ENCODE data around the gene RRAGD.

RRAGD gene

GRCh38 chr6:89416796-89417195, 4.7 kb upstream of the RRAGD start:
- no peak for TF ChIP-seq CTCF (IDR thresholded peaks at IDR 0.05)
- Mint-ChIP-seq H3K4me3 (no peak overlapping the region), H3K27ac (no peak overlapping the region), H3K27me3 (ENCODE audit: low read depth, poor library complexity) (peaks cover 40% of the 10 kb centered on the region), H3K36me3 (ENCODE audit: low read depth) (no peaks in the 10 kb centered on the region), H3K4me1 (no peaks in the 10 kb centered on the region), H3K9me3 (no peaks in the 10 kb centered on the region)
- no peak for DNase-seq

GRCh38 chr6:89415185-89415584, 3.1 kb upstream of the RRAGD start:
- H3K27me3 Mint-ChIP-seq (ENCODE audit: low read depth, poor library complexity) = peaks cover 50% of the 10 kb centered on the region

GRCh38 chr6:89414215-89414614, 2.1 kb upstream of the RRAGD start:
- TF ChIP-seq CTCF (IDR thresholded peaks at IDR 0.05) = no peak
- DNase-seq = no peak
- Mint-ChIP-seq H3K36me3 (ENCODE audit: low read depth) (no peaks in the 10 kb centered on the region), H3K27ac (no peak overlapping the region), H3K4me3 (no peak overlapping the region), H3K9me3 (no peaks in the 10 kb centered on the region), H3K4me1 (peaks cover 18% of the 10 kb centered on the region), H3K27me3 (ENCODE audit: low read depth, poor library complexity) (peaks cover 59% of the 10 kb centered on the region)

More at GRCh38 chr6:89415185-89415584, 3.1 kb upstream of the RRAGD start:
- Mint-ChIP-seq H3K9me3 (no peaks in the 10 kb centered on the region), H3K36me3 (ENCODE audit: low read depth) (no peaks in the 10 kb centered on the region), H3K4me3 (no peak overlapping the region), H3K4me1 (peaks cover 9% of the 10 kb centered on the region), H3K27ac (no peak overlapping the region)
- DNase-seq = no peak
- no peak for TF ChIP-seq CTCF (IDR thresholded peaks at IDR 0.05)

- H3K27ac Mint-ChIP-seq = no peak overlapping the region
- H3K4me1 Mint-ChIP-seq = peaks cover 18% of the 10 kb centered on the region
- TF ChIP-seq CTCF (IDR thresholded peaks at IDR 0.05) = no peak
- H3K36me3 Mint-ChIP-seq (ENCODE audit: low read depth) = no peaks in the 10 kb centered on the region
- no peak for DNase-seq
- H3K9me3 Mint-ChIP-seq = no peaks in the 10 kb centered on the region
- H3K27me3 Mint-ChIP-seq (ENCODE audit: low read depth, poor library complexity) = peaks cover 70% of the 10 kb centered on the region
- peak overlapping the region; percentile 89 for H3K4me3 Mint-ChIP-seq
Measured at GRCh38 chr6:89413006-89413400, 930 bp upstream of the RRAGD start.

GRCh38 chr6:89411145-89412070, 665 bp downstream of the RRAGD start:
- peaks cover 18% of the 10 kb centered on the region for H3K4me1 Mint-ChIP-seq
- DNase-seq = peak; percentile 71
- no peaks in the 10 kb centered on the region for H3K36me3 Mint-ChIP-seq (ENCODE audit: low read depth)
- peak overlapping the region; percentile 86 for H3K4me3 Mint-ChIP-seq
- no peak for TF ChIP-seq CTCF (IDR thresholded peaks at IDR 0.05)
- H3K9me3 Mint-ChIP-seq = no peaks in the 10 kb centered on the region
- peaks cover 82% of the 10 kb centered on the region for H3K27me3 Mint-ChIP-seq (ENCODE audit: low read depth, poor library complexity)
- no peak overlapping the region for H3K27ac Mint-ChIP-seq

- Mint-ChIP-seq H3K27me3 (ENCODE audit: low read depth, poor library complexity) (peaks cover 82% of the 10 kb centered on the region), H3K4me1 (peaks cover 18% of the 10 kb centered on the region), H3K9me3 (no peaks in the 10 kb centered on the region), H3K4me3 (peak overlapping the region; percentile 86), H3K27ac (no peak overlapping the region), H3K36me3 (ENCODE audit: low read depth) (no peaks in the 10 kb centered on the region)
- DNase-seq = no peak
- no peak for TF ChIP-seq CTCF (IDR thresholded peaks at IDR 0.05)
Measured at GRCh38 chr6:89410788-89411144, 1.3 kb downstream of the RRAGD start.

Measured in nephron progenitor cell (in vitro differentiated cells).